SK-N-SH treated with all-trans-retinoic acid at 6 μM for 48 hours (cell line): ENCODE data around the gene KRTAP16-1.

Experiments
- ATAC-seq: fragments of 200-7000 bp; cut with Tn5 transposase; 3 replicates; pipeline ENCODE4 v1.9.1; 2020; ENCODE audit warnings: mild to moderate bottlenecking, moderate library complexity
- ARNTL ChIP-seq: fragments of 450-650 bp; formaldehyde crosslinking; IDR thresholded peaks from 2 replicates; pipeline ENCODE4 v1.5.0; 2020; ENCODE audit warnings: low read depth, mild to moderate bottlenecking, moderate library complexity, borderline replicate concordance
- CREB5 ChIP-seq: fragments of 250-450 bp; sonication (Bioruptor Pico); IDR thresholded peaks from 2 replicates; pipeline ENCODE4 v1.5.1; 2020; ENCODE audit warnings: low read depth, mild to moderate bottlenecking, moderate library complexity
- CSRNP3 ChIP-seq: fragments of 250-450 bp; sonication (Bioruptor Pico); IDR thresholded peaks from 2 replicates; pipeline ENCODE4 v1.5.1; 2021; ENCODE audit warnings: mild to moderate bottlenecking, moderate library complexity
- ESRRG ChIP-seq: fragments of 250-450 bp; sonication (Bioruptor Pico); IDR thresholded peaks from 2 replicates; pipeline ENCODE4 v1.6.1; 2021; ENCODE audit warnings: mild to moderate bottlenecking
- GLIS3 ChIP-seq: fragments of 250-450 bp; sonication (Bioruptor Pico); IDR thresholded peaks from 2 replicates; pipeline ENCODE4 v1.5.0; 2020; ENCODE audit warnings: mild to moderate bottlenecking, moderate library complexity
- ISL1 ChIP-seq: fragments of 250-450 bp; sonication (Bioruptor Pico); IDR thresholded peaks from 2 replicates; pipeline ENCODE4 v2.1.2; 2022; ENCODE audit warnings: mild to moderate bottlenecking, moderate library complexity
- OSR1 ChIP-seq: fragments of 250-450 bp; sonication (Bioruptor Pico); IDR thresholded peaks from 2 replicates; pipeline ENCODE4 v1.8.0; 2022; ENCODE audit warnings: moderate library complexity, mild to moderate bottlenecking, inconsistent platforms
- PATZ1 ChIP-seq: fragments of 250-450 bp; sonication (Bioruptor Pico); IDR thresholded peaks from 2 replicates; pipeline ENCODE4 v1.8.0; 2020; ENCODE audit warnings: mild to moderate bottlenecking, moderate library complexity, borderline replicate concordance
- POU6F1 ChIP-seq: fragments of 250-450 bp; sonication (Bioruptor Pico); IDR thresholded peaks from 2 replicates; pipeline ENCODE4 v1.8.0; 2021; ENCODE audit warnings: low read depth, mild to moderate bottlenecking, moderate library complexity, borderline replicate concordance
- PPARA ChIP-seq: fragments of 250-450 bp; sonication (Bioruptor Pico); IDR thresholded peaks from 2 replicates; pipeline ENCODE4 v1.5.0; 2020; ENCODE audit warnings: mild to moderate bottlenecking, borderline replicate concordance
- RARB ChIP-seq: fragments of 250-450 bp; sonication (Bioruptor Pico); IDR thresholded peaks from 2 replicates; pipeline ENCODE4 v1.8.0; 2021; ENCODE audit warnings: mild to moderate bottlenecking, moderate library complexity
- SNAI2 ChIP-seq: fragments of 250-450 bp; sonication (Bioruptor Pico); IDR thresholded peaks from 2 replicates; pipeline ENCODE4 v1.5.0; 2020; ENCODE audit warnings: mild to moderate bottlenecking, moderate library complexity
- TCF4 ChIP-seq: fragments of 250-450 bp; sonication (Bioruptor Pico); IDR thresholded peaks from 2 replicates; pipeline ENCODE4 v1.8.0; 2021; ENCODE audit warnings: mild to moderate bottlenecking, moderate library complexity, borderline replicate concordance
- TOX ChIP-seq: fragments of 250-450 bp; sonication (Bioruptor Pico); IDR thresholded peaks from 2 replicates; pipeline ENCODE4 v1.8.0; 2021; ENCODE audit warnings: mild to moderate bottlenecking, moderate library complexity, borderline replicate concordance
- TSHZ2 ChIP-seq: fragments of 250-450 bp; sonication (Bioruptor Pico); IDR thresholded peaks from 2 replicates; pipeline ENCODE4 v1.5.0; 2020; ENCODE audit warnings: mild to moderate bottlenecking, moderate library complexity
- ZC3H10 ChIP-seq: fragments of 250-450 bp; sonication (Bioruptor Pico); IDR thresholded peaks from 2 replicates; pipeline ENCODE4 v1.5.1; 2021; ENCODE audit warnings: mild to moderate bottlenecking, moderate library complexity
- ZFP3 ChIP-seq: fragments of 250-450 bp; sonication (Bioruptor Pico); IDR thresholded peaks from 2 replicates; pipeline ENCODE4 v1.5.0; 2020; ENCODE audit warnings: mild to moderate bottlenecking, moderate library complexity
- ZFP30 ChIP-seq: fragments of 450-650 bp; formaldehyde crosslinking; IDR thresholded peaks from 2 replicates; pipeline ENCODE4 v1.5.0; 2022; ENCODE audit warnings: mild to moderate bottlenecking, moderate library complexity
- ZNF565 ChIP-seq: fragments of 450-650 bp; formaldehyde crosslinking; conservative IDR thresholded peaks from 2 replicates; pipeline ENCODE4 v1.5.0; 2020; ENCODE audit warnings: low read depth, mild to moderate bottlenecking, moderate library complexity
- ZNF70 ChIP-seq: fragments of 450-650 bp; formaldehyde crosslinking; IDR thresholded peaks from 2 replicates; pipeline ENCODE4 v1.5.0; 2020; ENCODE audit warnings: mild to moderate bottlenecking, moderate library complexity
- ZNF8 ChIP-seq: fragments of 450-650 bp; formaldehyde crosslinking; IDR thresholded peaks from 2 replicates; pipeline ENCODE4 v1.5.0; 2020; ENCODE audit warnings: mild to moderate bottlenecking, moderate library complexity

Gene KRTAP16-1

GRCh38 chr17:41325611-41326010 lies 16.5 kb upstream of the KRTAP16-1 start:
- no peak for TF ChIP-seq ZFP30 (CRISPR knock-in tag)
- TF ChIP-seq ARNTL: no peak
- no peak for TF ChIP-seq SNAI2 (CRISPR knock-in tag)
- no peak for TF ChIP-seq ZNF70 (CRISPR knock-in tag)
- TF ChIP-seq TCF4 (CRISPR knock-in tag): no peak
- TF ChIP-seq ESRRG (CRISPR knock-in tag): no peak
- no peak for TF ChIP-seq POU6F1 (CRISPR knock-in tag)
- TF ChIP-seq ZNF565: no peak
- TF ChIP-seq PPARA (CRISPR knock-in tag): no peak
- TF ChIP-seq CREB5 (CRISPR knock-in tag): no peak
- no peak for TF ChIP-seq ZNF8
- TF ChIP-seq TSHZ2 (CRISPR knock-in tag): no peak
- TF ChIP-seq TOX: no peak
- no peak for TF ChIP-seq OSR1 (CRISPR knock-in tag)
- no peak for ATAC-seq

- TF ChIP-seq SNAI2 (CRISPR knock-in tag) (no peak), CSRNP3 (CRISPR knock-in tag) (no peak), ISL1 (CRISPR knock-in tag) (no peak), ZC3H10 (CRISPR knock-in tag) (no peak), POU6F1 (CRISPR knock-in tag) (no peak), RARB (CRISPR knock-in tag) (no peak), ARNTL (no peak), TOX (no peak), ZNF8 (no peak), TCF4 (CRISPR knock-in tag) (no peak), ZFP3 (CRISPR knock-in tag) (no peak), TSHZ2 (CRISPR knock-in tag) (no peak), PPARA (CRISPR knock-in tag) (no peak), PATZ1 (no peak), GLIS3 (CRISPR knock-in tag) (no peak), OSR1 (CRISPR knock-in tag) (no peak)
- ATAC-seq: no peak
Measured at GRCh38 chr17:41325126-41325525, 16.0 kb upstream of the KRTAP16-1 start.
